NCI-H146 (cell line): ENCODE data around the gene PTPN4.

Experiments
- DNase-seq: peaks from one replicate; lab custom pipeline; 2025; lab: John Stamatoyannopoulos, UW

The PTPN4 gene

DNA sequence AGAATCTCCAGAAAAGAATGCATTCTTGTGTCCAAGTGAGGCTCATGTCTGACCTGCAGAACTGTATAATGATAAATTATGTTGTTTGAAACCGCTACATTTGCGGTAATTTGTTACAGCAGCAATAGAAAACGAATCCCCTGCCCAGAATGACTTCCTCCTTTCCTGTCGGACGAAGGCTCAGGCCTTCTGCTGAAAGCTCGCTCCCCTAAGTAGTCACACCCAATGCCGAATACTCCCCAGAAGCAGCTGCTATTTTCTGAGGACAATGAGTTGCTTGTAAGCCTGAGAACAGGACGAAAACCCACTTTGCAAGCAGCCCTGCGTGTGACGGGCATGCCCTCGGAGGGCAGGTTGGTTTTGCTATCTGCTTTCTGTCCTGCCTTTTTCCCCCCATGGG, 27.7 kb upstream of the PTPN4 start:
- no peak for DNase-seq

DNA sequence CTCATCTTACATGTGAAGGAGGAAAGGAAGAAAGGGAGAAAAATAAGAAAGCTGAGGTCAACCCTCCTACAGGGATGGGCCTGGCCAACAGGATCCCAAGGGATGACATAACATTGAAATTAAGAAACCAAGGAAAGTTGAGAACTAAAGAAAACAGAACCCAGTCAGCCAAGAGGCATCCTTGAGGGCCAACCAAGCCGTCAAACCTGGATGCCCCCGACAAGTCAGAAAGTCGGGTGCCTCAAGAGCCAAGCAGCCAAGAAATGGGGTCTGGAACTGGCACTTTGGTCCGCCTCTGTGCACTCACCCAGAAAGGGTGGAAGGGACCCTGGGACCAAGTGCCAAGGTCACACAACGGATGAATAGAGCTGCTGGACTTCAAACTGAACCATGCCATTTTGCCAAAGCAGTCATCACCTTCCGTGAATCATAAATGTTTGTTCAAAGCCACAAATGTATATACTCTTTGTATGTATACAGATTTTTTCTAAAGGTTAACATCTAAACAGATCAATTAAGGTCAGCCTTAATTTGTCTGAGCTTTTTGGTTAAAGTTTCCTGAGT, 27.0 kb upstream of the PTPN4 start:
- DNase-seq: no peak

DNA sequence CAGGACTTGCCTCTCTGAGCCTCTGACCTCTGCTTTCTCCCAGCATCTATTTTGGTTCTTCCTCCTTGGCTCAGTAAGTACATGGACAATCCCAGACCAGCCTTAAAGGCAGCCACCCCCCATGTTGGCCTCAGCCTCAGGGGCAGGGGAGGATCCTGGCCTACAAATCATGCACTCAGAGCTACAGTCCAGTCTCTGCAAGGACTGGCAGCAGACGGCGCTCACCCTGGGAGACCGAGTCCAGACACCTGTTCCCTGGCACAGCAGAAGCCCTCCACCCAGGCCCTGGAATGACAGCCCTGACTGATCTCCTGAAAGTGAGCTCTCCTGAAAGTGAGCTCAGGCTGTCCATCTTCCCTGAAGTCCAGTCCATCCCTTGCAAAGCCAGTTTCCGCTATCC, 25.7 kb upstream of the PTPN4 start:
- peak; percentile 79 for DNase-seq

DNA sequence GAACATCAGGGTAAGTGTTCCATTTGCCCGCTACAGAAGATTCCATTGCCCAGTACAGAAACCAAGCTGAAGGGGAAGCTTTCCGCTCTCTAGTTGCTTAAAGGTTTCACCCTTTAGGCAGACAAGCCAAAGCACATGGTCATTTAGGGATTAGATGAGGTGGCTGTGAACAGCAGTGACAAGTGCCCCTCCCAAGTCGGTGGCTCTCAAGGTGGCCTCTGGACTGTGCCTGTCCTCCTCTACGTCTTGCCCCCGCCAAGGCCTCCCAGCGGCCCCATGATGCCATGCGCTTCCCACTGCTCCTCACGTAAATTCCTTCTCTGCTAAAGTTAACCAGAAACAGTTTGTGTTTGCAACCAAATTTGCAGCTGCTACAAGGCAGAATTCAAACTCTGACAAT, 24.2 kb upstream of the PTPN4 start:
- DNase-seq: no peak

DNA sequence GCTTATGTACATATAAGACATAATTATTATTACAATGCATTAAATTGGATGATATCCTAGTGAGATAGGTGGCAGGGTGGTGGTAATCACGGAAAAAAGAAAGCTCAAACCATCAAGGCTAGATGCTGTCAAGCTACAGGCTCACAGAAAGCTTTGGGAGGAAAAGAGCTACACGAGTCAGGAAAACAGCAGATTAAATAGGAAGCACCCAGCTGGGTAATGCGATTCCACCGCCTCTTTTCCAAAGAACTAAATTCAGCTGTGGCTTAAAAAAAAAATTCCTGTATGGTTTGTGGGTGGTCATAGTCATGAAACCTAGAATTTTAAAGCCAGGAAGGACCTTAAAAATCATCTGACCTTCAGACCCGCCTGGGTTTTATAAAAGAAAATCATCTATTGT, 23.7 kb upstream of the PTPN4 start:
- no peak for DNase-seq

DNA sequence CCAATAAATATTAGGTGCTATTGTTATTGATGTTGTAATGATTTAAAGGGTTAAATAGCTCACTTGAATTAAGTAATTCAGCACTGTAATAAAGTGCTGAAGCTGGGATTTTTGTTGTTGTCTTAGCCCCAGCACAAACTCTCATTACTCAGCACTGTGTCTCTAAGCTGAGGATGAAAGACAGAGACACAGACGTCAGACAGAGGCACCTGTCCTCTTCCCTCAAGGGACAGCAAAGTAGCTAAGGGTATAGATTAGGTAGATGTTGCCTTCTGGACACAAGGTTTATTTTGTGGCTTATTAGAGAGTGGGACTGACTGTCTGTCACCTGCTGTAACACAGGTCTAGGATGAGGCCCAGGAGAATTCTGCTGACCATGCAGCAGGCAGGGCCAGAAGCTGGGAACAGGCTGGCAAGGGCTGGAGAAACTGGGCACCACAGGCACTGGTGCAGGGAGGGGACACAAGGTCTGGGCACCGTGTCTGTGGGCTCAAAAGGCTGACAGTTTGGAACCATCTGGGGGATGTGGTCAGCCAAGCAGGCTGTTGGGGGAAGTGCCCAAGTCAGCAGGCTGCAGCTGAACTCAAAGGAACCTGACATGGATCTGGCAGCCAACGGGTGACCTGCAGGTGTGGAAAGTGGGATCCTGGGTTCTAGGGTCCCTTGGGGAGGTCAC, 20.0 kb upstream of the PTPN4 start:
- DNase-seq: no peak

DNA sequence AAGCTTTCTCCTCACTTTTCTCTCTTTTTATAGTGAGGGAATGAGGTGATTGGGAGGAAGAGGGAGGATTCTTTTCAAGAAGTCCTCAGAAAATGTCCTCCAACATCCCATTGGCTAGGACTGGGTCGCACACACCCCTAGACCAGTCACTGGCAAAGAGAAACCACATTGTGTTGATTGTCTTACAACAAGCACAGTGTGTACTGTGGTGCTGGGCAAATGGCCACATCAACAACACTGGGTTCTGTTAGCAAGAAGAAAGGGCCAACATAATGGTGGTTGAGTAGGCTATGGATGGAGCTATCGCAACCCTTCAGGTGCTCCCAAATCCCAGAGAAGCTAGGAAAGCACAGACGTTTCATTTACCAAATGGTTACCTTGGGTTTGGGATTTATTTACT, 18.7 kb upstream of the PTPN4 start:
- no peak for DNase-seq

DNA sequence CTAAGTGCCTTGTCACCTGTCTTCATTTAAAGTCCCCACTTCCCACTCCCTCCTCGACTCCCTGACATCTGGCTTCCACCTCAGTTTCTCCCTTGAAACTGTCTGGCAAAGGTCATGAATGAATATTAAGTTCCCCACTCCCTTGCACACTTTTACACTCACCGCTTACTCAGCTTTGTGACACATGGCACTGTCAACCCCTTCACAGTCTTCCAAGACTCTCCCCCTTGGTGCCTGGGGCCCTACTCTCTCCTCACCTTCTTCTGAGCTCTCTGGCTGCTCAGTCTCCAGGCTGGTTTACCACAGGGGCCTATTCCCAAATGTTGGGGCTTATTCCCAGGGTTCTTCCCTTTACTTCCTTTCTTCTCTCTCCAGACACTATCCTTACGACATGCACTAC, 17.9 kb upstream of the PTPN4 start:
- no peak for DNase-seq

DNA sequence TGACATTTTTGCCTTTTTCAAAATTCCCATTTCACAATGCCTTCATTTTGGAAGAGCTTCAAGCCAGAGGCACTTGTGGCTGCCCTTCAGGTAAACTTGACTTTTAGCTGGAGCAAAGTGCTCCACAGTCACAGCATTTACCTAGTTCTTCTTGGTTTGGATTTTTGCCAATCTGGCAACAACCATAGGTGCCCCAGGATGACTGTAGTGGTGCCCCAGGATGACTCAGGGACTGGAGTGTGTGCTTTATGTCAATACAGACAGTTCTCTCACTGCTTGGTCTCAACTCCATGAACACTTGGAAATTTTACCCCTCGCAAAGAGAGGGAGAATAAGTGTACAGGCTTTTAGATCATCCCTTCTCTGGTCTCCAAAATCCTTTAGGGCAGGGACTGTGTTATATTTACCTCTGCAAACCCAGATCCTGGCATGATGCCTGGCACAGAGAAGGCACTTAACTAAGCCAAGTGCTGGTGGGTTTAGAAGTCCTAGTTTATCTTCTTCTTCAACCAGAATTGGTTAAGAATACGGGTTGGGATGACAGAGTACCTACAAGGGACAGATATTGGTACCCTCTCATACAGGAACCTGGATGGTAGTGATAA, 15.3 kb upstream of the PTPN4 start:
- no peak for DNase-seq

DNA sequence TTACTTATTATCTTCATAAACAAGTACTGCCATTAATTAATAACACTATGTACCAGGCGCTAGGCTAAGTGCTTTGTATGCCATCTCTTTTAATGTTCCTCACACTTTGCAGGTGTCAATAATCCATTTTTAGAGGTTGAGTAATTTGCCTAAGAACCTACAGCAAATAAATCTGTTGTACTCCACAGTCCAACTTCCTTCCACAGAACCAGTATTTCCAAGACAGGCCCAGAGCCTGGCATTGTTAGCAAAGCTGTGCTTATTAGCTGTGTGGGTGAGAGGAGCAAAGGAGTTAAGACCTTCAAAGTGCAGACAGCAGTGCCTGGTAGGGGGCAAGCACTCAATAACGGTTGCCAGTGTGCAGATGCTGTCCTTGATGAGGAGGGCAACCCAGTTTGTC, 14.2 kb upstream of the PTPN4 start:
- no peak for DNase-seq

DNA sequence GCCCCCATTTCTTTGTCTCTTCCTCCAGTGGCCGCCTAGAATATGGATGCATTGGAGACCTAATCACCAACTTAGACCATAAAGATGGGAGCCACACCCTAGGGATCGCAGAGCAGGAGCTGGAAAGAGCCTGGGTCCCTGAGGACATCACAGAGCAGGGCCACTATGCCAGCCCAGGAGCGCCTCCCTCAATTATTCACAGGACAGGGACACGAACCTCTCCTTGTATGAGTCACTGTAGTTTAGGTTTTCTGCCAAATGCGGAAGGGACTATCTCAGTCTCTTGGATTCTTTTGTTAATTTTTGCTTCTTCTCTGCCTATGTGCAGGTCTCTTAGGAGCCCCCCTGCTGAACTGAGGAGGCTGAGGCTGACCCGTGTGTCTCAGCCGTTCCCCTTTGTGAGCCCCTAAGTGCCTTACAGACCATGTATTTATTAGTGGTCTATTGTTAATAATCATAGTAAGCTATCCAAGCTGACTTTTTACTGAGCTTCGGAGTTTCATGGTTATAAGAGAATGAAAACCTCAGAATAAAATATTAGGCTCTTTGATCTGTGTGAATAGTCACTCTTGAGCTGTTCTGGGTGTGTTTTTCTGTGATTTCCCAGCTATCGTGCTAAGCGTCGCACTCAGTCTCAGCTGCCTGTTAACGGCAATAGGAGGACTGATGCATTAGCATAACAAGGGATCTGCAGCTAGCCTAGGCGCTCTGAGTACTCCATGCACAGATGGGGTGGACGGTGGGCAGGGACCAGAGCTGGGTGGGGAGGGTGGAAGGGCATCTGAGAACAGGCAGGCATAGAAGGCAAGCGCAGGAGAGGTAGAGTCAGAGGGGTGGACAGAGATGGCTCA, 12.7 kb upstream of the PTPN4 start:
- no peak for DNase-seq

DNA sequence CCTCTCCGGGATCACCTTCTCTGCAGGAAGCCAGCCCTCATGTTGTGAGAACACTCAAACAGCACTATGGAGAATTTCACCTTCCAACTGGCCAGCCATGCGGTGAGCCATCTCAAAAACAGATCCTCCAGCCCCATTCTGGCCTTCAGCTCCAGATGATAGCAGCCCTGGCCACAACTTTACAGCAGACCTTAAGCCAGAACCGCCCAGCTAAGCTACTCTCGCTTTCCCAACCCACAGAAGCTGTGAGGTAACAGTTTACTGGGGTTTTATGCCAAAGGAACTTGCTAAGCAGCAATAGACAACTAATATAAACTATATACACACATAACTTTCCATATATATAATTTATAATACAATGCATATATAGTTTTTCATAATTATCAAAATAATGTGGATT, 11.6 kb upstream of the PTPN4 start:
- DNase-seq: no peak

DNA sequence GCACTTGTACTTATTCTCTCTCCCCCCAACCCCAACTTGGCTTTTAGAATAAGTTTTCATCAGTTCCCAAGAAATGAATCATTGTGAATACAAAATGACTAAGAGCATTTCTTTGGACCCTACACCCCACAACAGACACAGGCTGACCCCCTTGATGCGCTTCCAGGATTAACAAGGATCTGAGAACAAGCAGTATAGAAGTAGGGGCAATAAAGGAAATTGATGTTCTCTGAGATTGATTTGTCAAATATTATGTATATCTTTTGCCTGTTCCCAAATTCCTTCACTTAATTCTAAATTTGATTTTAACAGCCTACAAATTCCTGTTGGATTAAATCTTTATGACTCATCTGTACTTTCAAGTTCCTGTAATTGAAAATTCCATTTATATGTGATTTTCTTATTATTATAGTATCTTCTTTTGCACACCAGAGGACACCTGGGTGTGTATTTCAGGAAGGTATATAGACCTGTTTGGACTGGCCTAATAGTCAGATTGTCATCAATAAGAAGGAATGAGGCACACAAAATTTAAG, 10.2 kb upstream of the PTPN4 start:
- DNase-seq: no peak

DNA sequence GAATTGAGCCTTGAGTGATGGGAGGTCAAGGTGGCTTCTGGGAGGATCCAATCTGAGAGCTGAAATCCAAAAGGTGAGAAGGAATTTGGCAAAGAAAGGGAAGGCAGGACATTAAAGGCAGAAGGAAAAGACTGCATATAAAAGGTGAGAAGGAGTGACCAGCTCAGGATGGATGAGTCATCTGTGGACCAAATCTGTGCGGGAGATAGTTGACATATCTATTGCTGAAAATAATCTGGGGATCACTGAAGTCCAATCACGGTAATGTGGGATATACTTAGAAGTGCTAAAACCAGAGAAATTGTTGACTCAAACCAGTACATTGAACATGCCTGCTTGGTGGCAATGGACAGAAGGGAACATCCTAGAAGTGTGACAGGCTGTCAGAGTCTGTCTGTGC, 8.0 kb upstream of the PTPN4 start:
- no peak for DNase-seq

DNA sequence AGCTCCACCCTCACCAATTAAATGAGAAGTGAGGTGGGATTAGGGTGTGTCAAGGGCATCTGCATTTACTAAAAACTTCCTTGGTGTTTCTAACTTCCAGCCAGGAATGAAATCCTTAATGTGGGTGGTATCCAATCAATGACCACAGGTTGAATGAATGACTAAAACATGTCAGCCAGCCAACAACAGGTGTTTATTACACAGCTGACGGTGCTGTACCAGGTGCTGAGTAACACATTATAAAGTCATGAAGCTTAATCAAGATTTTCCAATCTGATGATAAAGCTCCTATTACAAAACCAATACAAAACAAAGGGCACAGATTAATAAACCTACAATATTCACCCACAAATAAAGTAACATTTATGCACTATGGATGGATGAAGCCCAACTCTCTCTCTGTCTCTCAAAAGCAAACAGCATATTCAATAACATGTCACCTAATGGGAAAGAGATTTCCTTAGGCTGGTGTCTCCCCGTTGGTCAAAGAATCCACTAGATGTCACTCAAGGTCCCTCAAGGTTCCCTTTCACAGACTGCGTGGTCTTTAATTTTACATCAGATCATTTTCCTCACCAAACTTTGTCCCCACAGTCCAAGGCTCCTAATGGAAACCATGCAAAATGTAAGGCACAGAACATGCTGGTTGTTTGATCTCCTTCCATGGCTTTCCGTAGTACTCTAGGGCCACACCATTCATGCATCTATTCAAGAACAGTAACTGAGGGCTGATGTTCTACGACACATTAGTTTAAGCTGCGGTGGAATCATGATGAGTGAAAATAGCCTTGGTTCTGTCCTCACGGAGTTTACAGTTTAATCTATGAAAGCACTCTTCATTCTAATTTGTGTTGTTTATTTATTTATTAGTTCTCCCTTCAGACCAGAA, 6.4 kb upstream of the PTPN4 start:
- peak; percentile 68 for DNase-seq

DNA sequence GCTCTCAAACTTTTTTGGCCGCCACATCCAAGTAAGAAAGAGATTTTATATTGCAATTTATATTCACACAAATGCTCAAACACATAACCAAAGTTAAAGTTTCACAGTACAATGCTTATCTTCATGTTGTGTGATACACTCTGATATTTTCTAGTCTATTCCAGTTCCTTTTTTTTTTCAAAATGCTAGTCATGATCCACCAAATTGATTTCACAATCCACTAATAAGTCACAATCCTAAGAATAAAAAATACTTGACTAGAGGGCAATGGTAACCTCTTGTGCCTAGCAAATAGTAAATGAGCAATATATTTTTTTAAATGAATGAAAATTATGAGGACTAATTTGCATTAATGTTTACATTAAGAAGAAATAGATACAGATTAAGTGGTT, 5.8 kb upstream of the PTPN4 start:
- no peak for DNase-seq

DNA sequence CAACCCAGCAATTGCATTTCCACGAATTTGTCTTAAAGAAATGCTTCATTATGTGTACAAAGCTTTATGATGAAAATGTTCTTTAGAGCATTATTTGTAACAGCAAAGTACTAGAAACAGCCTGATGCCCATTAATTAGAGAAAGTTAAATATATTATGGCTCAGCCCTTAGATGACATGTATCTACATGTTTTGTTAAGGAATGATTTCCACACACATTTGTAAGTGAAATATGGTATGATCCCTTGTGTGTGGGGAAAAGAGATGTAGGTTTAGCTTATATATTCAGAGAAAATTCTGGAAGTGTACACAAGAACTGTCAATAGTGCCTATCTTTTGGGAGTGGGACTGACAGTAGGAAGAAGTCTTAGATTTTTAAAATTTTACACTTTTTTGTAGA, 3.8 kb upstream of the PTPN4 start:
- no peak for DNase-seq

DNA sequence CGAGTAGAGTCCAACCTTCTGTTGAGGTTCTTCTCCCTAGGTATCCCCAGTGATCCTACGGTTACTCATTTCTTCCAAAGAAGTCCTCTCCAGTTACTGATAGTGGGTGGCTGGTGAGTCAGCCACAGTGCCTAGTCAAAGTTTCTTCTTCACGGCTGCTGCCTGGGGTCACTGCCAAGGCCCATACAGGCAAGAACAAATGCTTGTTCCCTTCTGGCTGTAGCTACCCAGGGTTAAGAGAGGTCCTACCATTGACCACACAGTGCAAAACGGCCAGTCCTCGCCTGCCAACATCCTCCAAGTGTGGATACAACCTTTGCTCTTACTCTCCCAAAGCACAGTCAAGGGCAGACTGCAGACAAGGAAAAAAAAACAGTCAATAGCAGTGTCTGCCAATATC, 2.9 kb upstream of the PTPN4 start:
- no peak for DNase-seq

DNA sequence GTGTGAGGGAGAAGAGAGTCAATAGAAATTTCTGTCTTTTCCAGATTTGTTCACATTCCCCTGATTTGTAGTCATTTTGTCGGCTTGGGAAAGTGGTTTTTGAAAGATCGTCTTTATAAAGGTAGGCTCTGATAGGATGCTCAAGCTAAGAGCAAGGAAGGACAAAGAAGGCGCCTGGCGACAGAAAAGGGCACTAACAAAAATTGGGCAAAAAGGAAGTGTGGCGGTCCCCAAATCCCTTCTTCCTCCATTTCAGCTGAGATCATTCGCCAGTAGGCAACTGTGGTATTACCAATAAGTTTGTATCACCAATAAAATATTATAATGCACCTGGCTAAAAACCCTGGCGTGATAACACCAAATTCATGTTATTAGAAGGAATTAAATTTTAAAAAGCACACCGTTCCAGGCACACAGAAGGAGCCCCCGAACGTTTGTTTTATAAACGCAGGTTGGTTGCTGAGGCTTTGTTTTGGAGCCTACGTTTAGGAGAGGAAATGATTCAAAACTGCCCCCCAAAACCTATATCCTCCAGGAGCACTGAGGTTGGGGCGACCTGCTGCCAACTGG, 756 bp upstream of the PTPN4 start:
- DNase-seq: peak; percentile 28

DNA sequence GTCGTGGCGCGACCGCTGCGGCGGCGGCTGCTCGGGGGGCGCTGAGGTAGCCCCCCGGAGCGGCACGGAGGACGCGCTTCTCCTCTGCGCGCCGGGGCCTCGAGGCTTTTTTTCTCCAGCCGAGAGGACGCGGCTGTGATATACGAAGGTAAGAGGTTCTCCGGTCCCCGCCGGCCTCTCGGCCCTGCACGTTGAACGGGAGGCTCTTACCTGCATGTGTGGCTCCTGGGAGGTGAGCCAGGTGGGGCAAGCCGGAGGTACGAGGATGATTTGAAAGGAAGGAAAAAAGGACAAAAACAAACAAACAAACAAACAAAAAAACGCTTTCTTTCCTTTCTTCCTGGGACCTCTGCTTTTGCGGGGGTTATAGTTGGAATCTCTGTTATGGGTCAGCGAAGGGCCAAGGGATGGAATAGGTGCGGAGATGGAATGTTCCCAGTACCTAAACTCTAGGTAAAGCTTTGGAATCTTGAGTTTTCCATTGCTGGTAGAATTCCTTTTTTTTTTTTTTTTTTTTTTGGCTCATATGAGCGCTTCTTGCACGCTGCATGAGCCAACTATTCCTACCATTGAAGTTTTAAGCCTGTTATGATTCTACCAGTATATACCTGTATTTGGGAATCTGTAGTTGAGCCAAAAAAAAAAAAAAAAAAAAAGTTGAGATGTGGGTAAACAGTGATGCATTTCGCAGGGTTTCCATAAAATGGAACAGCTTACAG, 674 bp downstream of the PTPN4 start:
- DNase-seq: peak; percentile 83

DNA sequence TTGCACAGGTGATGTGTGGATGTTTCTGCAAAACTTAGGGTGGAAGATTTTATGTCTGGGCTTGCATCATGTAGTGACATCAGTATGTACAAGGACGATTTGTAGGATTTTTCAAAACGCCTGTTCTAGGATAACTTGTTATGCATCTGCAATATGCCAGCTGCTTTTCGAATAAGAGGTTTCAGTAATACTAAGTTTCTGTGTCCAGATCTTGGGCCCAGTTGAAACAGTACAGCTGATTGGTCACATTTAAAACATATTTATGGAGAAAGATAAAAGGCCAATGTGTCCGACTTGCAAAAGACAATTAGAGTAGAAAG, 1.2 kb downstream of the PTPN4 start:
- DNase-seq: peak; percentile 42
